ENCODE results near the gene TTN. TPM values are rescaled to one million over a fixed set of nuclear protein-coding genes. Genes with fewer than 3 reads are reported as not detected.

Gene TTN
- total and polyA plus RNA-seq, 2 experiments from 2014 or later: 12.5 to 15.7 TPM

DNA sequence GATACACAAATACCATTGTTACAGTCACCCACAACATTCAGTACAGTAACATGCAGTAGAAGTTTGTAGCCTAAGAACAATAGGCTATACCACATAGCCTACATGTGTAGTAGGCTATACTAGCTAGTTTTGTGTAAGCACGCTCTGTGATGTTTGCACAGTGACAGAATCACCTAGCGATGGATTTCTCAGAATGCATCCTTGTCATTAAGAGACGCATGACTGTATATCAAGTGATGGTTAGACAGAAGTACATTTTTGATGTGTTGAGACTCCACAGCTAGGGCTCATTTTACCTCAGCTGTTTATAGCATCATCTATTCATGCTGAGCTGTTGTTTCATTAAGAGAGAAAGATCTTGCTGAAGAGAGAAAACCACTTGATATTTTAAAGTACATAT lies 307.6 kb downstream of the TTN start (continued):
- TF ChIP-seq ZNF462 (CRISPR knock-in tag; IDR thresholded peaks at IDR 0.05): no peak
- no peak for TF ChIP-seq POLR2AphosphoS5 (IDR thresholded peaks at IDR 0.05; ENCODE audit: low read depth)
- TF ChIP-seq CREB1 (CRISPR knock-in tag; IDR thresholded peaks at IDR 0.05; ENCODE audit: low read depth): no peak
- no peak for TF ChIP-seq ZNF331 (CRISPR knock-in tag; IDR thresholded peaks at IDR 0.05; ENCODE audit: low read depth)

DNA sequence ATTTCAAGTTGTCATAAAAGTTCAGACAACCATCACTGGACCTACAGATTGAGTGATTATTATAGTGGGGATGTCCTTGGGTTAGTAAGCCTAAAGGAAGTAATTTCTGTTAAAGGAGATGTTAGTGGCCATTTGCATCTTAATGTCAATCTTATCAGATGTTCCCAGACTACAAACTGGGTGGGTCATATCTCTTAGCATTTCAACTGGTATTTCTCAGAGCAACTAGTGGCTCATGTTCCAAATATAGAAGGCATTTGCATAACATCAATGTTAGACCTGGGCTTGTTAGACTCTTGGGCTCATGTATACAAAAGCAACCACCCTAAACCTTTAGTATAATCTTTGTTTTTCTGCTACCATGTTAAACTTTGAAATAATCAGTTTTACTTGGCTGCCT lies 309.1 kb downstream of the TTN start:
- Histone ChIP-seq H3K27ac (ENCODE audit: low read depth) (no peak overlapping the region), H3K9me2 (ENCODE audit: insufficient read depth) (no peaks in the 10 kb centered on the region), H2AFZ (no peak overlapping the region), H3K27me3 (ENCODE audit: insufficient read depth) (no peaks in the 10 kb centered on the region), H3K4me1 (ENCODE audit: insufficient read depth) (no peaks in the 10 kb centered on the region), H3K4me2 (no peak overlapping the region), H3K4me3 (no peak overlapping the region), H3K79me2 (replicated peaks; ENCODE audit: insufficient read depth) (no peaks in the 10 kb centered on the region), H3F3A (replicated peaks; ENCODE audit: low read depth) (no peaks in the 10 kb centered on the region), H4K20me1 (replicated peaks; ENCODE audit: insufficient read depth) (no peaks in the 10 kb centered on the region), H3K36me3 (ENCODE audit: insufficient read depth) (peaks cover 12% of the 10 kb centered on the region)
- no peak for DNase-seq (ENCODE audit: low spot score)
- Mint-ChIP-seq H3K4me3 (no peak overlapping the region), H3K9me3 (no peaks in the 10 kb centered on the region), H3K27ac (no peak overlapping the region), H3K27me3 (ENCODE audit: insufficient read depth, low read depth, poor library complexity) (no peaks in the 10 kb centered on the region), H3K36me3 (ENCODE audit: low read depth) (peaks cover 26% of the 10 kb centered on the region), H3K4me1 (no peaks in the 10 kb centered on the region)
- ATAC-seq: no peak
- TF ChIP-seq, protein P1, sequence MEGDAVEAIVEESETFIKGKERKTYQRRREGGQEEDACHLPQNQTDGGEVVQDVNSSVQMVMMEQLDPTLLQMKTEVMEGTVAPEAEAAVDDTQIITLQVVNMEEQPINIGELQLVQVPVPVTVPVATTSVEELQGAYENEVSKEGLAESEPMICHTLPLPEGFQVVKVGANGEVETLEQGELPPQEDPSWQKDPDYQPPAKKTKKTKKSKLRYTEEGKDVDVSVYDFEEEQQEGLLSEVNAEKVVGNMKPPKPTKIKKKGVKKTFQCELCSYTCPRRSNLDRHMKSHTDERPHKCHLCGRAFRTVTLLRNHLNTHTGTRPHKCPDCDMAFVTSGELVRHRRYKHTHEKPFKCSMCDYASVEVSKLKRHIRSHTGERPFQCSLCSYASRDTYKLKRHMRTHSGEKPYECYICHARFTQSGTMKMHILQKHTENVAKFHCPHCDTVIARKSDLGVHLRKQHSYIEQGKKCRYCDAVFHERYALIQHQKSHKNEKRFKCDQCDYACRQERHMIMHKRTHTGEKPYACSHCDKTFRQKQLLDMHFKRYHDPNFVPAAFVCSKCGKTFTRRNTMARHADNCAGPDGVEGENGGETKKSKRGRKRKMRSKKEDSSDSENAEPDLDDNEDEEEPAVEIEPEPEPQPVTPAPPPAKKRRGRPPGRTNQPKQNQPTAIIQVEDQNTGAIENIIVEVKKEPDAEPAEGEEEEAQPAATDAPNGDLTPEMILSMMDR (conservative IDR thresholded peaks at IDR 0.05; ENCODE audit: low read depth in 2 of 2): no peak
- TF ChIP-seq EZH2phosphoT487 (IDR thresholded peaks at IDR 0.05; ENCODE audit: unreplicated experiment) (no peak), ZNF462 (CRISPR knock-in tag; IDR thresholded peaks at IDR 0.05) (no peak), POLR2AphosphoS5 (IDR thresholded peaks at IDR 0.05; ENCODE audit: low read depth) (no peak)
- TF ChIP-seq, protein P2, sequence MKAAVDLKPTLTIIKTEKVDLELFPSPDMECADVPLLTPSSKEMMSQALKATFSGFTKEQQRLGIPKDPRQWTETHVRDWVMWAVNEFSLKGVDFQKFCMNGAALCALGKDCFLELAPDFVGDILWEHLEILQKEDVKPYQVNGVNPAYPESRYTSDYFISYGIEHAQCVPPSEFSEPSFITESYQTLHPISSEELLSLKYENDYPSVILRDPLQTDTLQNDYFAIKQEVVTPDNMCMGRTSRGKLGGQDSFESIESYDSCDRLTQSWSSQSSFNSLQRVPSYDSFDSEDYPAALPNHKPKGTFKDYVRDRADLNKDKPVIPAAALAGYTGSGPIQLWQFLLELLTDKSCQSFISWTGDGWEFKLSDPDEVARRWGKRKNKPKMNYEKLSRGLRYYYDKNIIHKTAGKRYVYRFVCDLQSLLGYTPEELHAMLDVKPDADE (IDR thresholded peaks at IDR 0.05): no peak
